K562 (cell line): Measurements from ENCODE around the gene CEMIP2. TPM values are rescaled to one million over a fixed set of nuclear protein-coding genes. Genes with fewer than 3 reads are reported as not detected.
A peak's percentile ranks its signal among the peaks of the same experiment; 100 is the strongest.

ENCODE experiments used
- BDP1 ChIP-seq: IDR thresholded peaks from 3 replicates; pipeline ENCODE4 v1.6.1; 2011; ENCODE audit not compliant: insufficient read length, insufficient read depth
- E4F1 ChIP-seq: fragments of 250-450 bp; sonication (Bioruptor Pico); IDR thresholded peaks from 2 replicates; pipeline ENCODE4 v1.5.0; 2021; ENCODE audit warnings: mild to moderate bottlenecking, borderline replicate concordance
- FOXP4 ChIP-seq: sonication (generic); formaldehyde crosslinking; IDR thresholded peaks from 2 replicates; pipeline ENCODE4 v1.8.0; 2022; ENCODE audit warnings: mild to moderate bottlenecking, missing genetic modification reagents, borderline replicate concordance
- GABPA ChIP-seq: fragments of 200-800 bp; sonication (Bioruptor generic); conservative IDR thresholded peaks from 2 replicates; pipeline ENCODE4 v1.6.1; 2016; ENCODE audit warnings: low read depth, missing genetic modification characterization, missing compliant biosample characterization
- JUNB ChIP-seq: fragments of 450-650 bp; formaldehyde crosslinking; conservative IDR thresholded peaks from 2 replicates; pipeline ENCODE4 v1.4.0; 2020; ENCODE audit warnings: mild to moderate bottlenecking
- MAFG ChIP-seq: fragments of 450-650 bp; conservative IDR thresholded peaks from 2 replicates; pipeline ENCODE4 v1.6.1; 2016; ENCODE audit warnings: missing genetic modification characterization, missing compliant biosample characterization
- MBD2 ChIP-seq: sonication (generic); IDR thresholded peaks from 2 replicates; pipeline ENCODE4 v1.6.1; 2016; ENCODE audit warnings: low read depth, borderline replicate concordance
- MEF2D ChIP-seq: conservative IDR thresholded peaks from 2 replicates; pipeline ENCODE4 v1.6.1; 2016; ENCODE audit warnings: low read depth, missing genetic modification characterization, missing compliant biosample characterization
- POU5F1 ChIP-seq: fragments of 150-350 bp; IDR thresholded peaks from 2 replicates; pipeline ENCODE4 v1.6.1; 2014; ENCODE audit warnings: borderline replicate concordance, low read length, low read depth, mild to moderate bottlenecking; ENCODE audit not compliant: partially characterized antibody
- RBM14 ChIP-seq: fragments of 200-400 bp; formaldehyde crosslinking; IDR thresholded peaks from 2 replicates; pipeline ENCODE4 v1.6.1; 2018; ENCODE audit warnings: low read depth, mild to moderate bottlenecking, low read length, moderate library complexity, borderline replicate concordance; ENCODE audit not compliant: insufficient read depth
- RBM25 ChIP-seq: fragments of 200-400 bp; formaldehyde crosslinking; IDR thresholded peaks from 2 replicates; pipeline ENCODE4 v1.6.1; 2018; ENCODE audit warnings: low read length, low read depth, moderate library complexity; ENCODE audit not compliant: severe bottlenecking
- U2AF2 ChIP-seq: fragments of 200-400 bp; formaldehyde crosslinking; optimal IDR thresholded peaks from 2 replicates; pipeline ENCODE3; 2017; ENCODE audit warnings: low read depth, mild to moderate bottlenecking, low read length
- ZBTB9 ChIP-seq: fragments of 450-650 bp; formaldehyde crosslinking; IDR thresholded peaks from 2 replicates; pipeline ENCODE4 v1.4.0; 2020; ENCODE audit warnings: mild to moderate bottlenecking, moderate library complexity
- ZC3H11A ChIP-seq: IDR thresholded peaks from 2 replicates; pipeline ENCODE4 v1.6.1; 2012; ENCODE audit warnings: low read depth, low read length, improper control_type of control experiment
- ZNF583 ChIP-seq: fragments of 250-450 bp; sonication (Bioruptor Pico); IDR thresholded peaks from 2 replicates; pipeline ENCODE4 v1.4.0; 2020
- ZNF76 ChIP-seq: fragments of 250-450 bp; sonication (Bioruptor Pico); IDR thresholded peaks from 2 replicates; pipeline ENCODE4 v1.4.0; 2020; ENCODE audit warnings: mild to moderate bottlenecking, moderate library complexity, borderline replicate concordance
- ZNF830 ChIP-seq: fragments of 250-450 bp; sonication (Bioruptor Pico); IDR thresholded peaks from 2 replicates; pipeline ENCODE4 v1.5.0; 2021; ENCODE audit warnings: mild to moderate bottlenecking
- polyA plus RNA-seq, 8 experiments: library from polyadenylated mRNA; depleted of rRNA in 4 of 8; stranded (reverse) in 5 of 8; unstranded in 3 of 8; fragments of >200 nt; fragmentation: Nextera tagmentation in 2 of 8; fragmentation: Illumina TruSeq in 1 of 8; extraction: Ambion mirVana in 2 of 8; extraction: Trizol in 1 of 8; gene quantifications; 2 replicates each; pipeline versions ENCODE4 v1.2.1 to v1.2.3, GENCODE V29; 2011 to 2014; ENCODE audit warnings: inconsistent platforms in 1 of 8, missing spikeins in 1 of 8
- total RNA-seq, 7 experiments: library from RNA; depleted of rRNA in 6 of 7; stranded (reverse); fragments of >200 nt in 6 of 7; fragmentation: Illumina TruSeq in 2 of 7; extraction: Trizol in 2 of 7; gene quantifications; 2 replicates each; pipeline versions ENCODE4 v1.2.1 to v1.2.3, GENCODE V29; 2011 to 2021; ENCODE audit warnings: low replicate concordance in 1 of 7
- TF ChIP-seq, protein P1 (sequence below): sonication (generic); formaldehyde crosslinking; IDR thresholded peaks from 2 replicates; pipeline ENCODE4 v1.8.1; 2023; ENCODE audit warnings: missing genetic modification reagents, mild to moderate bottlenecking, borderline replicate concordance

The CEMIP2 gene
- total and polyA plus RNA-seq, 9 of the 15 experiments (the other 6 are each of a cell fraction or from before 2014, with no cell fraction given), result 5.4 to 29.9 (median 14.2) TPM

GRCh38 chr9:71647094-71647591 lies 121.2 kb downstream of the CEMIP2 start (continued):
- TF ChIP-seq E4F1 (CRISPR knock-in tag) (no peak), BDP1 (no peak), U2AF2 (no peak), MEF2D (0 out of 2 replicates have a peak, but pooled peaks have one; percentile 27), RBM25 (no peak), ZNF830 (CRISPR knock-in tag) (no peak), GABPA (tag) (peak; percentile 60), ZC3H11A (no peak), POU5F1 (no peak), ZNF583 (no peak), JUNB (CRISPR knock-in tag) (0 out of 2 replicates have a peak, but pooled peaks have one; percentile 25), RBM14 (no peak), ZBTB9 (no peak), ZNF76 (CRISPR knock-in tag) (no peak), MAFG (tag) (peak; percentile 94), MBD2 (no peak), FOXP4 (CRISPR knock-in tag) (no peak)
- TF ChIP-seq, protein P1, sequence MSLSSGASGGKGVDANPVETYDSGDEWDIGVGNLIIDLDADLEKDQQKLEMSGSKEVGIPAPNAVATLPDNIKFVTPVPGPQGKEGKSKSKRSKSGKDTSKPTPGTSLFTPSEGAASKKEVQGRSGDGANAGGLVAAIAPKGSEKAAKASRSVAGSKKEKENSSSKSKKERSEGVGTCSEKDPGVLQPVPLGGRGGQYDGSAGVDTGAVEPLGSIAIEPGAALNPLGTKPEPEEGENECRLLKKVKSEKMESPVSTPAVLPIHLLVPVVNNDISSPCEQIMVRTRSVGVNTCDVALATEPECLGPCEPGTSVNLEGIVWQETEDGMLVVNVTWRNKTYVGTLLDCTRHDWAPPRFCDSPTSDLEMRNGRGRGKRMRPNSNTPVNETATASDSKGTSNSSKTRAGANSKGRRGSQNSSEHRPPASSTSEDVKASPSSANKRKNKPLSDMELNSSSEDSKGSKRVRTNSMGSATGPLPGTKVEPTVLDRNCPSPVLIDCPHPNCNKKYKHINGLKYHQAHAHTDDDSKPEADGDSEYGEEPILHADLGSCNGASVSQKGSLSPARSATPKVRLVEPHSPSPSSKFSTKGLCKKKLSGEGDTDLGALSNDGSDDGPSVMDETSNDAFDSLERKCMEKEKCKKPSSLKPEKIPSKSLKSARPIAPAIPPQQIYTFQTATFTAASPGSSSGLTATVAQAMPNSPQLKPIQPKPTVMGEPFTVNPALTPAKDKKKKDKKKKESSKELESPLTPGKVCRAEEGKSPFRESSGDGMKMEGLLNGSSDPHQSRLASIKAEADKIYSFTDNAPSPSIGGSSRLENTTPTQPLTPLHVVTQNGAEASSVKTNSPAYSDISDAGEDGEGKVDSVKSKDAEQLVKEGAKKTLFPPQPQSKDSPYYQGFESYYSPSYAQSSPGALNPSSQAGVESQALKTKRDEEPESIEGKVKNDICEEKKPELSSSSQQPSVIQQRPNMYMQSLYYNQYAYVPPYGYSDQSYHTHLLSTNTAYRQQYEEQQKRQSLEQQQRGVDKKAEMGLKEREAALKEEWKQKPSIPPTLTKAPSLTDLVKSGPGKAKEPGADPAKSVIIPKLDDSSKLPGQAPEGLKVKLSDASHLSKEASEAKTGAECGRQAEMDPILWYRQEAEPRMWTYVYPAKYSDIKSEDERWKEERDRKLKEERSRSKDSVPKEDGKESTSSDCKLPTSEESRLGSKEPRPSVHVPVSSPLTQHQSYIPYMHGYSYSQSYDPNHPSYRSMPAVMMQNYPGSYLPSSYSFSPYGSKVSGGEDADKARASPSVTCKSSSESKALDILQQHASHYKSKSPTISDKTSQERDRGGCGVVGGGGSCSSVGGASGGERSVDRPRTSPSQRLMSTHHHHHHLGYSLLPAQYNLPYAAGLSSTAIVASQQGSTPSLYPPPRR (CRISPR knock-in tag), result no peak
